GM18519 (cell line): ENCODE data around the gene FGD5.
A peak's percentile ranks its signal among the peaks of the same experiment; 100 is the strongest.
"Not testable (repeated sequence)": the region's sequence is repeated elsewhere in the genome, so short reads cannot be mapped to it uniquely, and the experiment has no call there.

Experiments used
- ATAC-seq: cut with Tn5 transposase; IDR thresholded peaks from one replicate; pipeline ENCODE4 v1.9.1; 2021; ENCODE audit warnings: mild to moderate bottlenecking, moderate library complexity; ENCODE audit not compliant: unreplicated experiment, low FRiP score

The FGD5 gene

GRCh38 chr3:14899993-14900618 is 81.3 kb downstream of the FGD5 start:
- no peak for ATAC-seq

- no peak for ATAC-seq
Observed at GRCh38 chr3:14900881-14901873, 82.4 kb downstream of the FGD5 start.

- no peak for ATAC-seq
Observed at GRCh38 chr3:14902719-14903118, 84.0 kb downstream of the FGD5 start.

- not testable (repeated sequence) for ATAC-seq
Observed at GRCh38 chr3:14903501-14903900, 84.7 kb downstream of the FGD5 start.

- ATAC-seq, result no peak
Observed at GRCh38 chr3:14905055-14905657, 86.4 kb downstream of the FGD5 start.

GRCh38 chr3:14906355-14906971 is 87.7 kb downstream of the FGD5 start:
- no peak for ATAC-seq

- ATAC-seq, result no peak
Observed at GRCh38 chr3:14907043-14907966, 88.5 kb downstream of the FGD5 start.

- ATAC-seq, result no peak
Observed at GRCh38 chr3:14909250-14909649, 90.5 kb downstream of the FGD5 start.

GRCh38 chr3:14911651-14912050 is 92.9 kb downstream of the FGD5 start:
- no peak for ATAC-seq

- no peak for ATAC-seq
Observed at GRCh38 chr3:14913071-14913925, 94.5 kb downstream of the FGD5 start.

- ATAC-seq, result no peak
Observed at GRCh38 chr3:14913926-14914778, 95.4 kb downstream of the FGD5 start.

GRCh38 chr3:14914779-14915117 is 96.0 kb downstream of the FGD5 start:
- no peak for ATAC-seq

- ATAC-seq, result no peak
Observed at GRCh38 chr3:14915636-14916222, 97.0 kb downstream of the FGD5 start.

- ATAC-seq, result no peak
Observed at GRCh38 chr3:14918356-14918860, 99.6 kb downstream of the FGD5 start.

- ATAC-seq, result no peak
Observed at GRCh38 chr3:14920536-14920935, 101.8 kb downstream of the FGD5 start.

GRCh38 chr3:14921034-14921616 is 102.4 kb downstream of the FGD5 start:
- ATAC-seq, result peak; percentile 52
